Measurements from ENCODE around the gene PXMP2.

PXMP2 gene

GRCh38 chr12:132734206-132734605, 46.8 kb downstream of the PXMP2 start:
- H3K27me3 ChIP-seq (ENCODE audit: insufficient read depth, low read depth), result no peaks in the 10 kb centered on the region
- H3K79me2 ChIP-seq (ENCODE audit: insufficient read depth, low read depth), result no peaks in the 10 kb centered on the region
- no peak overlapping the region for H3K27ac ChIP-seq
- no peak for TF ChIP-seq CTCF (conservative IDR thresholded peaks at IDR 0.05; ENCODE audit: low read depth, low read length)
- H3K4me2 ChIP-seq, result no peak overlapping the region
- H2AFZ ChIP-seq (ENCODE audit: low read depth), result no peak overlapping the region
- H3K9ac ChIP-seq, result no peak overlapping the region
- H3K4me1 ChIP-seq (ENCODE audit: low read depth, poor library complexity, severe bottlenecking), result no peaks in the 10 kb centered on the region
- H4K20me1 ChIP-seq (ENCODE audit: insufficient read depth), result no peaks in the 10 kb centered on the region
- no peaks in the 10 kb centered on the region; the same call in 1 of the 2 replicates for H3K36me3 ChIP-seq (ENCODE audit: insufficient read depth)
- H3K4me3 ChIP-seq (IDR thresholded peaks at IDR 0.05; ENCODE audit: insufficient read depth, low read depth, low read length), result no peak overlapping the region

GRCh38 chr12:132735496-132735895, 48.1 kb downstream of the PXMP2 start:
- H3K27ac ChIP-seq, result no peak overlapping the region
- no peaks in the 10 kb centered on the region; the same call in 1 of the 2 replicates for H3K36me3 ChIP-seq (ENCODE audit: insufficient read depth)
- no peak overlapping the region for H3K4me2 ChIP-seq
- TF ChIP-seq CTCF (conservative IDR thresholded peaks at IDR 0.05; ENCODE audit: low read depth, low read length), result no peak
- no peak overlapping the region for H3K9ac ChIP-seq
- H2AFZ ChIP-seq (ENCODE audit: low read depth), result no peak overlapping the region
- H3K79me2 ChIP-seq (ENCODE audit: insufficient read depth, low read depth), result no peaks in the 10 kb centered on the region
- H3K27me3 ChIP-seq (ENCODE audit: insufficient read depth, low read depth), result no peaks in the 10 kb centered on the region
- H3K4me3 ChIP-seq (IDR thresholded peaks at IDR 0.05; ENCODE audit: insufficient read depth, low read depth, low read length), result no peak overlapping the region
- no peaks in the 10 kb centered on the region for H3K4me1 ChIP-seq (ENCODE audit: low read depth, poor library complexity, severe bottlenecking)
- no peaks in the 10 kb centered on the region for H4K20me1 ChIP-seq (ENCODE audit: insufficient read depth)

- H3K4me1 ChIP-seq (ENCODE audit: low read depth, poor library complexity, severe bottlenecking), result no peaks in the 10 kb centered on the region
- H3K79me2 ChIP-seq (ENCODE audit: insufficient read depth, low read depth), result no peaks in the 10 kb centered on the region
- no peak overlapping the region for H3K4me3 ChIP-seq (IDR thresholded peaks at IDR 0.05; ENCODE audit: insufficient read depth, low read depth, low read length)
- no peaks in the 10 kb centered on the region; the same call in 1 of the 2 replicates for H3K36me3 ChIP-seq (ENCODE audit: insufficient read depth)
- no peak for TF ChIP-seq CTCF (conservative IDR thresholded peaks at IDR 0.05; ENCODE audit: low read depth, low read length)
- no peaks in the 10 kb centered on the region for H3K27me3 ChIP-seq (ENCODE audit: insufficient read depth, low read depth)
- no peaks in the 10 kb centered on the region for H4K20me1 ChIP-seq (ENCODE audit: insufficient read depth)
- H3K4me2 ChIP-seq, result no peak overlapping the region
- H3K9ac ChIP-seq, result no peak overlapping the region
- H2AFZ ChIP-seq (ENCODE audit: low read depth), result no peak overlapping the region
- H3K27ac ChIP-seq, result no peak overlapping the region
Observed at GRCh38 chr12:132736378-132736777, 49.0 kb downstream of the PXMP2 start.

- TF ChIP-seq CTCF (conservative IDR thresholded peaks at IDR 0.05; ENCODE audit: low read depth, low read length), result no peak
- no peaks in the 10 kb centered on the region for H3K4me1 ChIP-seq (ENCODE audit: low read depth, poor library complexity, severe bottlenecking)
- H3K36me3 ChIP-seq (ENCODE audit: insufficient read depth), result no peaks in the 10 kb centered on the region; the same call in 1 of the 2 replicates
- H2AFZ ChIP-seq (ENCODE audit: low read depth), result no peak overlapping the region
- no peak overlapping the region for H3K27ac ChIP-seq
- H4K20me1 ChIP-seq (ENCODE audit: insufficient read depth), result no peaks in the 10 kb centered on the region
- H3K4me3 ChIP-seq (IDR thresholded peaks at IDR 0.05; ENCODE audit: insufficient read depth, low read depth, low read length), result no peak overlapping the region
- H3K4me2 ChIP-seq, result no peak overlapping the region
- no peak overlapping the region for H3K9ac ChIP-seq
- no peaks in the 10 kb centered on the region for H3K27me3 ChIP-seq (ENCODE audit: insufficient read depth, low read depth)
- H3K79me2 ChIP-seq (ENCODE audit: insufficient read depth, low read depth), result no peaks in the 10 kb centered on the region
Observed at GRCh38 chr12:132736913-132737312, 49.5 kb downstream of the PXMP2 start.

Data from KMS-11 (cell line).